GM12878 (cell line): ENCODE data around the gene CENPF. TPM values are rescaled to one million over a fixed set of nuclear protein-coding genes. Genes with fewer than 3 reads are reported as not detected.
A peak's percentile ranks its signal among the peaks of the same experiment; 100 is the strongest.
"Not testable (repeated sequence)": the region's sequence is repeated elsewhere in the genome, so short reads cannot be mapped to it uniquely, and the experiment has no call there.

Experiments
- ATAC-seq: fragments of 200-7000 bp; cut with Tn5 transposase; 3 replicates; pipeline ENCODE4 v1.9.1; 2020; ENCODE audit warnings: mild to moderate bottlenecking, moderate library complexity
- BruUV-seq: library from RNA; stranded (reverse); fragments of 400-500 nt; replicated peaks from 2 replicates; lab custom pipeline; 2021; lab: Mats Ljungman, UMichigan
- CTCF ChIA-PET: fragments of 300-600 bp; sonication (Branson Sonifier 250); formaldehyde crosslinking; extraction: SDS; loops from one replicate; lab custom pipeline; 2021; ENCODE audit warnings: inconsistent platforms; lab: Yijun Ruan, JAX
- POLR2A ChIA-PET: fragments of 350-600 bp; formaldehyde crosslinking; extraction: SDS; loops from one replicate; lab custom pipeline; 2021; ENCODE audit warnings: inconsistent platforms; lab: Charles Lee
- RAD21 ChIA-PET: fragments of 300-600 bp; sonication (Branson Sonifier 250); formaldehyde crosslinking; loops from one replicate; lab custom pipeline; 2023; ENCODE audit warnings: antibody characterized with exemption; ENCODE audit not compliant: unreplicated experiment; lab: Charles Lee
- SMC1A ChIA-PET: fragments of 300-600 bp; sonication (Branson Sonifier 250); formaldehyde crosslinking; loops from one replicate; lab custom pipeline; 2023; ENCODE audit not compliant: unreplicated experiment, uncharacterized antibody; lab: Charles Lee
- DNase-seq: peaks from one replicate; pipeline ENCODE4 v3.0.0-alpha.2; 2011; ENCODE audit warnings: low read depth, low spot score
- FAIRE-seq: peaks from 3 replicates; lab custom pipeline; 2011; peaks lifted over from hg19 to GRCh38; lab: Jason Lieb, UNC
- H2AFZ ChIP-seq: 2 replicates; pipeline ENCODE4 v1.6.0; 2011; ENCODE audit warnings: low read depth, low read length, control low read depth; ENCODE audit not compliant: control insufficient read depth
- H3K27ac ChIP-seq: 2 replicates; pipeline ENCODE4 v1.5.1; 2011; ENCODE audit warnings: control low read depth; ENCODE audit not compliant: control insufficient read depth, insufficient read depth
- H3K27me3 ChIP-seq, 2 experiments: replicated peaks in 1 of 2; 2 replicates each; pipeline versions ENCODE4 v1.6.0 to v1.6.1; 2011; ENCODE audit warnings: low read length in 1 of 2; ENCODE audit not compliant: control insufficient read depth in 2 of 2, insufficient read depth in 2 of 2
- H3K36me3 ChIP-seq, 2 experiments: 2 replicates each; pipeline ENCODE4 v1.5.1; 2011; ENCODE audit warnings: low read length in 1 of 2; ENCODE audit not compliant: control insufficient read depth in 2 of 2, insufficient read depth in 2 of 2
- H3K4me1 ChIP-seq: 2 replicates; pipeline ENCODE4 v1.6.1; 2011; ENCODE audit warnings: mild to moderate bottlenecking, low read length, moderate library complexity, mixed read lengths; ENCODE audit not compliant: control insufficient read depth, insufficient read depth
- H3K4me2 ChIP-seq: 2 replicates; pipeline ENCODE4 v1.6.0; 2011; ENCODE audit warnings: control low read depth; ENCODE audit not compliant: control insufficient read depth, insufficient read depth
- H3K4me3 ChIP-seq: fragments of 200-600 bp; sonication (generic); 2 replicates; pipeline ENCODE4 v1.5.1; 2016
- H3K79me2 ChIP-seq: 2 replicates; pipeline ENCODE4 v1.6.0; 2011; ENCODE audit warnings: low read length; ENCODE audit not compliant: control insufficient read depth, insufficient read depth
- H3K9ac ChIP-seq: 2 replicates; pipeline ENCODE4 v1.8.0; 2011; ENCODE audit warnings: low read length, control low read depth, mixed read lengths; ENCODE audit not compliant: control insufficient read depth, insufficient read depth
- H3K9me3 ChIP-seq: replicated peaks from 3 replicates; pipeline ENCODE4 v1.5.1; 2011; ENCODE audit warnings: mild to moderate bottlenecking, low read length; ENCODE audit not compliant: control insufficient read depth, insufficient read depth
- H4K20me1 ChIP-seq: 2 replicates; pipeline ENCODE4 v1.6.0; 2011; ENCODE audit not compliant: control insufficient read depth, insufficient read depth
- CREB1 ChIP-seq: IDR thresholded peaks from 2 replicates; pipeline ENCODE4 v1.6.1; 2012; ENCODE audit warnings: low read depth, mild to moderate bottlenecking, inconsistent platforms
- NFXL1 ChIP-seq: fragments of 450-650 bp; IDR thresholded peaks from 2 replicates; pipeline ENCODE4 v1.6.1; 2017; ENCODE audit warnings: antibody characterized with exemption, mild to moderate bottlenecking, borderline replicate concordance
- SRF ChIP-seq, 2 experiments: IDR thresholded peaks; 2 replicates each; pipeline ENCODE4 v1.6.1; 2011; ENCODE audit warnings: low read depth in 2 of 2, low read length in 2 of 2, mild to moderate bottlenecking in 1 of 2, moderate library complexity in 1 of 2
- TAF1 ChIP-seq: IDR thresholded peaks from 2 replicates; pipeline ENCODE4 v1.6.1; 2011; ENCODE audit warnings: mild to moderate bottlenecking, low read depth, low read length, borderline replicate concordance
- YY1 ChIP-seq: IDR thresholded peaks from 2 replicates; pipeline ENCODE4 v1.6.1; 2011; ENCODE audit warnings: low read depth, mild to moderate bottlenecking, low read length
- WGBS: methylation state at CpG from one replicate; pipeline ENCODE4 v1.1.6; 2016; ENCODE audit warnings: low lambda C conversion rate; ENCODE audit not compliant: insufficient replicate concordance, insufficient coverage; ENCODE audit errors: missing lambda C conversion rate; 5-methylcytosine and 5-hydroxymethylcytosine counted together
- in situ Hi-C: fragments of 300-500 bp; cut with MboI; formaldehyde crosslinking; loops from 9 replicates; pipeline ENCODE4 v1.14.3; 2018; ENCODE audit warnings: mixed read lengths
- intact Hi-C: fragments of 100-400 bp; cut with micrococcal nuclease; formaldehyde crosslinking; loops from one replicate; pipeline ENCODE4 v1.14.2; 2022; ENCODE audit not compliant: unreplicated experiment
- polyA plus RNA-seq, 11 experiments: library from polyadenylated mRNA; depleted of rRNA in 4 of 11; unstranded in 6 of 11; stranded (reverse) in 5 of 11; fragments of >200 nt; fragmentation: Nextera tagmentation in 4 of 11; fragmentation: Illumina TruSeq in 1 of 11; extraction: Ambion mirVana in 4 of 11; extraction: Trizol in 1 of 11; gene quantifications; 1 replicate in 1 of 11; 2 replicates in 10 of 11; pipeline versions ENCODE4 v1.2.1 to v1.2.3, GENCODE V29; 2011 to 2016; ENCODE audit warnings: inconsistent platforms in 2 of 11, missing spikeins in 2 of 11, low read depth in 1 of 11
- total RNA-seq, 4 experiments: library from RNA; depleted of rRNA in 3 of 4; stranded (reverse); fragments of >200 nt in 3 of 4; fragmentation: Illumina TruSeq in 1 of 4; extraction: Trizol in 1 of 4; gene quantifications; 2 replicates each; pipeline versions ENCODE4 v1.2.1 to v1.2.3, GENCODE V29; 2013 to 2021

The CENPF gene
- total and polyA plus RNA-seq, 10 of the 15 experiments (the other 5 are each of a cell fraction or from before 2014, with no cell fraction given), result 26.0 to 132 (median 70.5) TPM

DNA sequence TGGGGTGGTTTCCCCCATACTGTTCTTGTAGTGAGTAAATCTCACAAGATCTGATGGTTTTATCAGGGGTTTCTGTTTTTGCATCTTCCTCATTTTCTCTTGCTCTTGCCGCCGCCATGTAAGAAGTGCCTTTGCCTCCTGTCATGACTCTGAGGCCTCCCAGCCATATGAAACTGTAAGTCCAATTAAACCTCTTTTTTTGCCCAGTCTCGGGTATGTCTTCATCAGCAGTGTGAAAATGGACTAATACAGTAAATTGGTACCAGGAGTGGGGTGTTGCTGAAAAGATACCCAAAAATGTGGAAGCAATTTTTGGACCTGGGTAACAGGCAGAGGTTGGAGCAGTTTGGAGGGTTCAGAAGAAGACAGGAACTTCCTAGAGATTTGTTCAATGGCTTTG lies 26.9 kb upstream of the CENPF start:
- RAD21 ChIA-PET, H3K27ac ChIP-seq, H3K9me3 ChIP-seq, DNase-seq, in situ Hi-C loops, intact Hi-C loops, ATAC-seq, BruUV-seq, FAIRE-seq, H3K4me2 ChIP-seq, H4K20me1 ChIP-seq, H3K27me3 ChIP-seq, H3K4me1 ChIP-seq, POLR2A ChIA-PET, H2AFZ ChIP-seq, H3K9ac ChIP-seq, H3K79me2 ChIP-seq, H3K4me3 ChIP-seq, H3K36me3 ChIP-seq: not testable (repeated sequence)
- SMC1A ChIA-PET, result interaction anchor here (3.1 kb wide), 1 partner anchor 10 kb away, joined by 10 read pairs; no protein-coding TSS in a partner anchor
- WGBS, result 62% methylated on average over 3 of the region's 3 CpGs
- CTCF ChIA-PET, result interaction anchor here (1.0 kb wide), 1 partner anchor 315 kb away, joined by 3 read pairs; no protein-coding TSS in a partner anchor

GRCh38 chr1:214579183-214579582 lies 23.8 kb upstream of the CENPF start:
- DNase-seq, result no peak

More at GRCh38 chr1:214579183-214579582, 23.8 kb upstream of the CENPF start:
- CTCF ChIA-PET, result interaction anchor here (1.2 to 20.7 kb wide), 2 partner anchors 189 to 245 kb away, joined by 3 to 597 read pairs; no protein-coding TSS in a partner anchor
- POLR2A ChIA-PET, result interaction anchor here (0.6 kb wide), 1 partner anchor 14 kb away, joined by 7 read pairs; no protein-coding TSS in a partner anchor
- Histone ChIP-seq H2AFZ (no peak overlapping the region), H3K9me3 (peaks cover 1% of the 10 kb centered on the region; the same call in 1 of the 3 replicates), H3K4me1 (no peaks in the 10 kb centered on the region), H3K27me3 (no peaks in the 10 kb centered on the region), H3K4me2 (no peak overlapping the region), H3K4me3 (no peak overlapping the region), H3K36me3 (no peaks in the 10 kb centered on the region), H4K20me1 (no peaks in the 10 kb centered on the region), H3K9ac (no peak overlapping the region), H3K79me2 (no peaks in the 10 kb centered on the region), H3K27ac (no peak overlapping the region)
- TF ChIP-seq SRF (IDR thresholded peaks at IDR 0.05; ENCODE audit: low read depth in 2 of 2, low read length in 2 of 2) (no peak), NFXL1 (no peak), CREB1 (no peak), YY1 (no peak), TAF1 (no peak)
- intact Hi-C loops (no loop called here), in situ Hi-C loops (no loop called here)
- no peak for FAIRE-seq
- no TSS peak for BruUV-seq
- SMC1A ChIA-PET, result interaction anchor here (0.6 to 11.9 kb wide), 9 partner anchors 10 to 247 kb away, joined by 3 to 292 read pairs (median 3); no protein-coding TSS in a partner anchor
- RAD21 ChIA-PET, result interaction anchor here (1.1 to 11.2 kb wide), 3 partner anchors 22 to 244 kb away, joined by 3 to 207 read pairs (median 50); no protein-coding TSS in a partner anchor
- ATAC-seq, result peak; percentile 52
